NCI-H345 treated with DMSO at 0.1 percent for 48 hours (cell line): ENCODE results near the gene TOPBP1.
"Not testable (repeated sequence)": the region's sequence is repeated elsewhere in the genome, so short reads cannot be mapped to it uniquely, and the experiment has no call there.

ENCODE experiments used
- DNase-seq: peaks from one replicate; lab custom pipeline; 2025; ENCODE audit not compliant: unreplicated experiment; lab: John Stamatoyannopoulos, UW

Gene TOPBP1

GRCh38 chr3:133572158-133573053 lies 89.3 kb downstream of the TOPBP1 start:
- DNase-seq, result no peak

GRCh38 chr3:133570937-133571320 lies 90.8 kb downstream of the TOPBP1 start:
- no peak for DNase-seq

- no peak for DNase-seq
Observed at GRCh38 chr3:133570139-133570936, 91.4 kb downstream of the TOPBP1 start.

GRCh38 chr3:133568294-133569014 lies 93.3 kb downstream of the TOPBP1 start:
- no peak for DNase-seq

GRCh38 chr3:133563816-133564215 lies 97.9 kb downstream of the TOPBP1 start:
- no peak for DNase-seq

GRCh38 chr3:133563186-133563591 lies 98.6 kb downstream of the TOPBP1 start:
- no peak for DNase-seq

GRCh38 chr3:133562376-133562775 lies 99.4 kb downstream of the TOPBP1 start:
- DNase-seq, result no peak

GRCh38 chr3:133561679-133562078 lies 100.1 kb downstream of the TOPBP1 start:
- no peak for DNase-seq

- not testable (repeated sequence) for DNase-seq
Observed at GRCh38 chr3:133551589-133551988, 110.2 kb downstream of the TOPBP1 start.
